Right lobe of liver (tissue), 4 donors: ENCODE measurements around the gene RUSC2.

ENCODE experiments used
- POLR2A ChIP-seq: fragments of 450-650 bp; IDR thresholded peaks from one replicate; pipeline ENCODE4 v1.6.1; 2017; ENCODE audit warnings: antibody characterized with exemption, mild to moderate bottlenecking
- TF ChIP-seq, protein P1 (sequence below), 4 donors: fragments of 200-600 bp in 3 of 4; fragments of 450-650 bp in 1 of 4; IDR thresholded peaks; one replicate each; pipeline versions ENCODE4 v1.5.1 to v1.8.0; 2016 to 2022; ENCODE audit warnings: antibody characterized with exemption in 4 of 4, mild to moderate bottlenecking in 2 of 4
- donor health status: DM: no; HTN: no; CAD: no.
- donor health status: DM: no; HTN: no; CAD: no.
- donor health status: DM: no; HTN: yes; CAD: no.

DNA sequence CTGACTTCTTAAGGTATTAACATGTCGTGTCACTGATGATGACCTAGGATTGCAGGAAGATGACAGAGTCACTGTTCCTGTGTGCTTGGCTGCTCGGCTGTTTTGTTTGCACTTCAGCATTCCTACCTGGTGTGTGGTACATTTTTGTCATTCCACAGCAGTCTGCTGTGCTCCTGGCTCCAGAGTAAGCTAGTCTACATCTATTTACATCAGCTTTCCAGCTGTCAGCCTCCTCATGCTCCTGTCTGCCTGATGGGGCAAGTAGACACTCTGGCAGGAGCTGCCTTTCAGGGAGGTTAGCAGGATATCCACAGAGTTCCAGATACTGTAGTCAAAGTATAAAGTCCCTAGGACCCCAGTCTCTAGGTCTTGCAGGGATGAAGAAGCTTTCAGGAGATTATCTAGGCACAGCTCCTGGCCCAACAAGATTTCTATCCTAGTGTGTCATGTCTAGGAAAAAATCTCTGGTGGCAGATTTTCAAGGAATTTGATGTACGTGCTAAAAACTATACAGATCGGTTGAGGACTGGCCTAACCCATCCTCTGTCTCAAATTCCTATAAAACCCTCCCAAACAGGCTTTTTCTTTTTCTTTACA, 28.4 kb downstream of the RUSC2 start:
- TF ChIP-seq, protein P1, sequence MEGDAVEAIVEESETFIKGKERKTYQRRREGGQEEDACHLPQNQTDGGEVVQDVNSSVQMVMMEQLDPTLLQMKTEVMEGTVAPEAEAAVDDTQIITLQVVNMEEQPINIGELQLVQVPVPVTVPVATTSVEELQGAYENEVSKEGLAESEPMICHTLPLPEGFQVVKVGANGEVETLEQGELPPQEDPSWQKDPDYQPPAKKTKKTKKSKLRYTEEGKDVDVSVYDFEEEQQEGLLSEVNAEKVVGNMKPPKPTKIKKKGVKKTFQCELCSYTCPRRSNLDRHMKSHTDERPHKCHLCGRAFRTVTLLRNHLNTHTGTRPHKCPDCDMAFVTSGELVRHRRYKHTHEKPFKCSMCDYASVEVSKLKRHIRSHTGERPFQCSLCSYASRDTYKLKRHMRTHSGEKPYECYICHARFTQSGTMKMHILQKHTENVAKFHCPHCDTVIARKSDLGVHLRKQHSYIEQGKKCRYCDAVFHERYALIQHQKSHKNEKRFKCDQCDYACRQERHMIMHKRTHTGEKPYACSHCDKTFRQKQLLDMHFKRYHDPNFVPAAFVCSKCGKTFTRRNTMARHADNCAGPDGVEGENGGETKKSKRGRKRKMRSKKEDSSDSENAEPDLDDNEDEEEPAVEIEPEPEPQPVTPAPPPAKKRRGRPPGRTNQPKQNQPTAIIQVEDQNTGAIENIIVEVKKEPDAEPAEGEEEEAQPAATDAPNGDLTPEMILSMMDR (IDR thresholded peaks at IDR 0.05): no peak
- TF ChIP-seq POLR2A: peak; percentile 71
